Left lung (tissue), 10 donors: ENCODE data around the gene GZMH. TPM values are rescaled to one million over a fixed set of nuclear protein-coding genes. Genes with fewer than 3 reads are reported as not detected.
"Not testable (repeated sequence)": the region's sequence is repeated elsewhere in the genome, so short reads cannot be mapped to it uniquely, and the experiment has no call there.

ENCODE experiments used
- ATAC-seq: fragments of 200-7000 bp; cut with Tn5 transposase; one replicate; pipeline ENCODE4 v1.9.1; 2020; ENCODE audit warnings: moderate library complexity
- DNase-seq, 4 donors: peaks; one replicate each; pipeline ENCODE4 v3.0.0-alpha.2; 2013 to 2020
- H3K27ac ChIP-seq, 2 donors: fragments of 200-600 bp; sonication (generic) in 1 of 2; one replicate each; pipeline versions ENCODE4 v1.5.0 to v1.8.0; 2020 to 2021
- H3K27me3 ChIP-seq, 2 donors: fragments of 200-600 bp; sonication (generic) in 1 of 2; one replicate each; pipeline versions ENCODE4 v1.5.0 to v1.8.0; 2020 to 2021
- H3K36me3 ChIP-seq, 2 donors: fragments of 200-600 bp; sonication (generic) in 1 of 2; one replicate each; pipeline versions ENCODE4 v1.5.0 to v1.8.0; 2020 to 2021
- H3K4me1 ChIP-seq, 2 donors: fragments of 200-600 bp; one replicate each; pipeline ENCODE4 v1.8.0; 2021
- H3K4me3 ChIP-seq, 2 donors: fragments of 200-600 bp; sonication (generic) in 1 of 2; one replicate each; pipeline versions ENCODE4 v1.5.0 to v1.8.0; 2020 to 2021; ENCODE audit warnings: mild to moderate bottlenecking in 1 of 2
- H3K9me3 ChIP-seq, 2 donors: fragments of 200-600 bp; sonication (generic) in 1 of 2; one replicate each; pipeline versions ENCODE4 v1.5.0 to v1.8.0; 2020 to 2021
- CTCF ChIP-seq, 2 donors: fragments of 200-600 bp; sonication (generic) in 1 of 2; IDR thresholded peaks; one replicate each; pipeline versions ENCODE4 v1.5.0 to v1.8.0; 2021; ENCODE audit warnings: antibody characterized with exemption in 2 of 2
- intact Hi-C, 2 donors: fragments of 100-400 bp; cut with DNase I; formaldehyde crosslinking; loops; one replicate each; pipeline versions ENCODE4 v1.11.2 to v1.14.2; 2022
- polyA plus RNA-seq, 6 donors: library from polyadenylated mRNA; unstranded; fragments of 120-200 nt; gene quantifications; one replicate each; pipeline ENCODE4 v1.2.1, GENCODE V29; 2013; ENCODE audit not compliant: insufficient read length in 6 of 6
- total RNA-seq, 2 donors: library from RNA; stranded (reverse); fragmentation: NEBNext Ultra II Directional; extraction: Animal tissue kit (Norgen Biotek cat#: 25700); gene quantifications; one replicate each; pipeline ENCODE4 v1.2.1, GENCODE V29; 2021
- donor health status: DM: no; HTN: yes; CAD: no.
- donor health status: DM: no; HTN: no; CAD: no.

GZMH gene
- total and polyA plus RNA-seq, 8 donors: 0.30 to 5.5 (median 0.78) TPM

GRCh38 chr14:24597403-24597802 is 12.1 kb downstream of the GZMH start:
- ATAC-seq (no peak), DNase-seq (no peak)
- H3K4me3 ChIP-seq: no peak overlapping the region
- no peak for TF ChIP-seq CTCF (IDR thresholded peaks at IDR 0.05)
- H3K9me3 ChIP-seq: peaks cover 0 to 23% of the 10 kb centered on the region in 2 donors
- no peaks in the 10 kb centered on the region for H3K27me3 ChIP-seq
- intact Hi-C loops: no loop called here
- H3K36me3 ChIP-seq: no peaks in the 10 kb centered on the region
- no peak overlapping the region for H3K27ac ChIP-seq
- H3K4me1 ChIP-seq: no peaks in the 10 kb centered on the region

- DNase-seq: no peak
- Histone ChIP-seq H3K4me1 (no peaks in the 10 kb centered on the region), H3K27me3 (no peaks in the 10 kb centered on the region), H3K36me3 (no peaks in the 10 kb centered on the region), H3K4me3 (no peak overlapping the region), H3K9me3 (peaks cover 0 to 23% of the 10 kb centered on the region in 2 donors), H3K27ac (no peak overlapping the region)
- intact Hi-C loops: no loop called here
- ATAC-seq: no peak
- no peak for TF ChIP-seq CTCF (IDR thresholded peaks at IDR 0.05)
Measured at GRCh38 chr14:24595073-24595808, 14.2 kb downstream of the GZMH start.

- H3K4me3 ChIP-seq, DNase-seq, H3K27ac ChIP-seq, H3K36me3 ChIP-seq, ATAC-seq, H3K4me1 ChIP-seq, intact Hi-C loops, H3K27me3 ChIP-seq: not testable (repeated sequence)
- peaks cover 0 to 30% of the 10 kb centered on the region in 2 donors for H3K9me3 ChIP-seq
Measured at GRCh38 chr14:24591004-24591403, 18.5 kb downstream of the GZMH start.

- H3K36me3 ChIP-seq, intact Hi-C loops: not testable (repeated sequence)
Measured at GRCh38 chr14:24584402-24584801, 25.1 kb downstream of the GZMH start.

DNA sequence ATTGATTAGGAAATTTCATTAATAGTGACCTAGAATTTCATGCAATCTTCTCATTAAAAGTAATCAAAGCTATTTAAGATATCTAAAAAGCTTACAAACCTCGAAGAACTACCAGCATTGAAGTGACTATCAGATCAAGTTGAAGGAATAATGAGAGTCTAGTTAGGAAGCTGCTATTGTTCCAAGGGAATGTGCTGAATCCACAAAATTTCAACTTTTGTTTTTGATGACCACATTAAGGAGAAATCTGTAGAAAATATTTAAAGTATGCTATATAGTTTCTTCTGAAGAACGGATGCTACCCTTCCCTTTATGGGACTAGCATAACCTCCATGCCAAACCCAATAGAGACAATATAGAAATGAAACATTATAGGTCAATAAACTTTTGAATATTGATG is 30.9 kb downstream of the GZMH start:
- Histone ChIP-seq H3K27ac (no peak overlapping the region), H3K36me3 (no peaks in the 10 kb centered on the region), H3K9me3 (peaks cover 0 to 3% of the 10 kb centered on the region in 2 donors), H3K4me1 (peaks cover 0 to 4% of the 10 kb centered on the region in 2 donors), H3K27me3 (no peaks in the 10 kb centered on the region), H3K4me3 (no peak overlapping the region)
- DNase-seq (no peak), ATAC-seq (no peak)
- TF ChIP-seq CTCF (IDR thresholded peaks at IDR 0.05): no peak
- intact Hi-C loops: no loop called here

More at GRCh38 chr14:24584402-24584801, 25.1 kb downstream of the GZMH start:
- not testable (repeated sequence) for DNase-seq, H3K4me1 ChIP-seq, H3K4me3 ChIP-seq, H3K27ac ChIP-seq, H3K27me3 ChIP-seq, ATAC-seq
- H3K9me3 ChIP-seq: peaks cover 0 to 21% of the 10 kb centered on the region in 2 donors

- peaks cover 0 to 4% of the 10 kb centered on the region in 2 donors for H3K4me1 ChIP-seq
- H3K36me3 ChIP-seq: no peaks in the 10 kb centered on the region
- intact Hi-C loops: no loop called here
- H3K4me3 ChIP-seq: no peak overlapping the region
- no peaks in the 10 kb centered on the region for H3K27me3 ChIP-seq
- no peak for ATAC-seq
- no peaks in the 10 kb centered on the region for H3K9me3 ChIP-seq
- TF ChIP-seq CTCF (IDR thresholded peaks at IDR 0.05): no peak
- DNase-seq: no peak
- no peak overlapping the region for H3K27ac ChIP-seq
Measured at GRCh38 chr14:24576771-24577170, 32.7 kb downstream of the GZMH start.
